ENCODE data around the gene MOK.
"Not testable (repeated sequence)": the region's sequence is repeated elsewhere in the genome, so short reads cannot be mapped to it uniquely, and the experiment has no call there.

The MOK gene, protein sequence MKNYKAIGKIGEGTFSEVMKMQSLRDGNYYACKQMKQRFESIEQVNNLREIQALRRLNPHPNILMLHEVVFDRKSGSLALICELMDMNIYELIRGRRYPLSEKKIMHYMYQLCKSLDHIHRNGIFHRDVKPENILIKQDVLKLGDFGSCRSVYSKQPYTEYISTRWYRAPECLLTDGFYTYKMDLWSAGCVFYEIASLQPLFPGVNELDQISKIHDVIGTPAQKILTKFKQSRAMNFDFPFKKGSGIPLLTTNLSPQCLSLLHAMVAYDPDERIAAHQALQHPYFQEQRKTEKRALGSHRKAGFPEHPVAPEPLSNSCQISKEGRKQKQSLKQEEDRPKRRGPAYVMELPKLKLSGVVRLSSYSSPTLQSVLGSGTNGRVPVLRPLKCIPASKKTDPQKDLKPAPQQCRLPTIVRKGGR

DNA sequence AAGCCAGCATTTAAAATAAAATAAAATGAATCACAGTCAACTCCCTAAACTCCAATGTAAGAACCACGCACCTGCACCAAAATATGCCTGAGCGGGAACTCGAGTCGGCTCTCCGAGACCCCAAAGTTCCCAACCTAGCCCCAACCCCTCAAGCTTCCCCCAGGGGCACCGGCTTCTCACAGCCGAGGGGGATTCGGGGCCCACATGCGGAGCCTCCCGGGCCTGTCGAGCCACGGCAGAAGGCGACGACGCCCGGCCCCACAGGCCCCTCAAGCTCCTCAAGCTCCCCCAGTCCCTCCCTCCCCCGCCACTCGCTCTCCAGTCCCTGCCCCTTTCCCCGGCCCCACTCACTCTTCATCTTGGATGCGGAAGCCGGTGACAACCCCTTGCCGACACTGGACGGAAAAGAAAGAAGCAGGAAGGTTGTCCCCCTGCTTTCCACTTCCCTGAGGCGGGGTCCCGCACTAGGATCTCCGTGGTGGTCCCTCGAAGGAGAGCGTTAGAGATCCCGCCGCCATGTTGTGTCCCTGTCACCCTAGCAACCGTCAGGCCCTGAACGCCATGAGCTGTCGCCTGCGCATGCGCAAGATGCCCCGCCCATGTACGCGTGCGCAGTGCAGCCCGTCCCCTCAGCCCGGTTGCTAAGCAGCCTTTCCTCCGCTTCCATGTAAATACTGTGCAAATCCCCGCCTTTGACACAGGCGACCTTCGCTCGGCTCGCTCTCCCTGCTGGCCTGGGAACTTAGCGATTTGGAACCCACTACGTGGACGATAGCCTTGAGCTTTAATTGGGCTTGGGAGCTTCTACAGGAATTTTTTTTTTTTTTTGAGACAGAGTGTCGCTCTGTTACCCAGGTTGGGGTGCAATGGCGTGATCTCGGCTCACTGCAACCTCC lies at the start of gene MOK:
Gene MOK (minus strand): TSS at position 554 of the 896 bp plus-strand sequence. CDS start 196 bp downstream, at position 358.
- H3K4me3 ChIP-seq (replicated peaks in 1 of 2; ENCODE audit: low read depth in 2 of 2, low read length in 2 of 2), result peak within 1 kb of the TSS; percentile 73 to 83
- DNase-seq (ENCODE audit: low read depth in 2 of 2), result peak; percentile 98 to 99
- TF ChIP-seq, protein P1, sequence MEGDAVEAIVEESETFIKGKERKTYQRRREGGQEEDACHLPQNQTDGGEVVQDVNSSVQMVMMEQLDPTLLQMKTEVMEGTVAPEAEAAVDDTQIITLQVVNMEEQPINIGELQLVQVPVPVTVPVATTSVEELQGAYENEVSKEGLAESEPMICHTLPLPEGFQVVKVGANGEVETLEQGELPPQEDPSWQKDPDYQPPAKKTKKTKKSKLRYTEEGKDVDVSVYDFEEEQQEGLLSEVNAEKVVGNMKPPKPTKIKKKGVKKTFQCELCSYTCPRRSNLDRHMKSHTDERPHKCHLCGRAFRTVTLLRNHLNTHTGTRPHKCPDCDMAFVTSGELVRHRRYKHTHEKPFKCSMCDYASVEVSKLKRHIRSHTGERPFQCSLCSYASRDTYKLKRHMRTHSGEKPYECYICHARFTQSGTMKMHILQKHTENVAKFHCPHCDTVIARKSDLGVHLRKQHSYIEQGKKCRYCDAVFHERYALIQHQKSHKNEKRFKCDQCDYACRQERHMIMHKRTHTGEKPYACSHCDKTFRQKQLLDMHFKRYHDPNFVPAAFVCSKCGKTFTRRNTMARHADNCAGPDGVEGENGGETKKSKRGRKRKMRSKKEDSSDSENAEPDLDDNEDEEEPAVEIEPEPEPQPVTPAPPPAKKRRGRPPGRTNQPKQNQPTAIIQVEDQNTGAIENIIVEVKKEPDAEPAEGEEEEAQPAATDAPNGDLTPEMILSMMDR (IDR thresholded peaks at IDR 0.05; ENCODE audit: low read depth, low read length), result no peak

DNA sequence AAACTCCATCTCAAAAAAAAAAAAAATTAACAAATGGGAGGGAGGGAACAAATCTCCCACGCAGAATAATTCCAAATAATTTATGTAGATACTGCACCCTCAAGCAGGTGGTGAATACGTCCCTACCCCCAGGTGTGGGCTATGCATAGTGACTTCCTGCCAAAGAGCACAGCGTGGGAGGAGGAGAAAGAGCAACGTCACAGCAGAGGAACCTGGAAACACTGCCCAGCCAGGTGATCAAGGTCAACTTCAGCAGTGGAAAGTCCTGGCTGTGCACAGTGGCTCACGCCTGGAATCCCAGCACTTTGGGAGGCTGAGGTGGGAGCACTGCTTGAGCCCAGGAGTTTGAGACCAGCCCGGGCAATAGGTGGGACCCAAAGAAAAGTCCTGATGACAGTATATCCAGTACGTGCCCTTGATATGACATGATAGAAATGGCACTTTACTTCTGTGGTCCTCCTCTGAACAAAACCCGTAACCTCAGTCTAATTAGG lies 48.2 kb upstream of the MOK start:
- TF ChIP-seq, protein P1 (IDR thresholded peaks at IDR 0.05; ENCODE audit: low read depth, low read length), result no peak
- no peak overlapping the region for H3K4me3 ChIP-seq (replicated peaks in 1 of 2; ENCODE audit: low read depth in 2 of 2, low read length in 2 of 2)
- no peak for DNase-seq (ENCODE audit: low read depth in 2 of 2)

DNA sequence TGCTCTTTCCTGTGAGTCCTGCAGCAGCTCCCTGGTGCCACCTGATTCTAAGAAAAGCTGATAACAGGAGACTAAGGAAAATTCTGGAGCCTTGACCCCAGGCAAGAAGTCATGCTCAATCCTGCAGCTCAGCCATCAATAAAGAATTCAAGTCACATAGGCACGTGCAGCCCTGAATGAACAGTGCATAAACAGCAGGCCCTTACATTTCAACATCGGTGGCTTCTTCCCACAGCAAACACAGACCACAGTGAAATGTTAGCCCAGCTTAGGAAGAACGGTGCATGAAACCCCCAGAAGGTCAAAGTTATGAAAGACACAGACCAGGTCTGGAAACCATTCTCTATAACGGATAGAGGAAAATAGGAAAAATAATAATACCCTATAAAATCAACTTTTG lies 47.2 kb upstream of the MOK start:
- no peak for DNase-seq (ENCODE audit: low read depth in 2 of 2)
- TF ChIP-seq, protein P1 (IDR thresholded peaks at IDR 0.05; ENCODE audit: low read depth, low read length), result no peak
- no peak overlapping the region for H3K4me3 ChIP-seq (replicated peaks in 1 of 2; ENCODE audit: low read depth in 2 of 2, low read length in 2 of 2)

DNA sequence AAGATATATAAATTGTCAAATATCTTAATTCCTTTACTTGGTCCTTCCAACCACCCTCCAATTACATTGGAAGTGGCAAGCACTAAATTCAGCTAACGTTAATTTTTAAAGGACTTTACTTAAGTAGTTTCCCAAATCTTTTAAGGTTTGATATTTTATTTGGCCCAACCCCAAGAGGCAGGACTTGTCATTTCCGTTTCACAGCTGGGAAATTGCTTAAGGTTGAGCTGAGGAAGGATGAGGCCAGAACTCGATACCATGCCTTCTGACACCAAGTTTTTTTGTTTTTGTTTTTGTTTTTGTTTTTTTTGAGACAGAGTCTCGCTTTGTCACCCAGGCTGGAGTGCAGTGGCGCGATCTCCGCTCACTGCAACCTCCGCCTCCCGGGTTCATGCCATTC lies 46.6 kb upstream of the MOK start:
- not testable (repeated sequence) for H3K4me3 ChIP-seq (replicated peaks in 1 of 2; ENCODE audit: low read depth in 2 of 2, low read length in 2 of 2)
- peak; percentile 75 to 83 for DNase-seq (ENCODE audit: low read depth in 2 of 2)

DNA sequence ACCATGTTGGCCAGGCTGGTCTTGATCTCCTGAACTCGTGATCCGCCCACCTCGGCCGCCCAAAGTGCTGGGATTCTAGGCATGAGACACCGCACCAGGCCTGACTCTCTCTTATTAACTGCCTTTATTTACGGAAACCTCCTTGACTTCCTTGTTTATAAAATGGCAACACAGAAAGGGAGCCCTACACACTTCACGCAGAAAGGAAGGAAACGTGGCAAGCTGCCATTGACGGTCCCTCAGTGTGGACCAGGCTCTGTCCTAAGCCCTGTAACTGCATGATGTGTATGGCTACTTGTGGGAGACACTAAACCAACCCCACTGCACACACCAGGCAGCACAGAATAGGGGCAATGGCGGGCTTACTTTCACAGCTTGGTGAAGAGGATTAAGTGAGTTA lies 46.1 kb upstream of the MOK start:
- no peak overlapping the region for H3K4me3 ChIP-seq (replicated peaks in 1 of 2; ENCODE audit: low read depth in 2 of 2, low read length in 2 of 2)
- TF ChIP-seq, protein P1 (IDR thresholded peaks at IDR 0.05; ENCODE audit: low read depth, low read length), result no peak
- DNase-seq (ENCODE audit: low read depth in 2 of 2), result no peak

DNA sequence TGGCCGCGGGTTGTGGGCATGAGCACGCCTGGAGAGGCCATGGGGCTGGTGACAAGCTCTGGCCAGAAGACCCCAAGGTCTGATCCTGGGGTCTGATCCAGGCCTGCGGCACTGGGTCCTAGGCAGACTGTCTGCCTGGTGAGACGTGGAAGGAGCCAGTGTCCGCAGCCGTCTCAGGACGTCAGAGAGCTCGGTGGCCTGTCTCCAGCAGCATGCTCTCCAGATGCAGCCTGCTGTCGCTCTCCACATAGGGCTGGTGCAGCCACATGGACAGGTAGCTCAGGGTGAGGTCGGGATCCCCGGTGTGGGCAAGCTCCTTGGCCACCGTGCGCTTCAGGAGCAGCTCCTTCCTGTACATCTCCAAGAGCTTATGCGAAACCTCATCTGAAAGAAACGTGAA lies 43.4 kb upstream of the MOK start:
- H3K4me3 ChIP-seq (replicated peaks in 1 of 2; ENCODE audit: low read depth in 2 of 2, low read length in 2 of 2), result no peak overlapping the region
- TF ChIP-seq, protein P1 (IDR thresholded peaks at IDR 0.05; ENCODE audit: low read depth, low read length), result no peak
- DNase-seq (ENCODE audit: low read depth in 2 of 2), result no peak

DNA sequence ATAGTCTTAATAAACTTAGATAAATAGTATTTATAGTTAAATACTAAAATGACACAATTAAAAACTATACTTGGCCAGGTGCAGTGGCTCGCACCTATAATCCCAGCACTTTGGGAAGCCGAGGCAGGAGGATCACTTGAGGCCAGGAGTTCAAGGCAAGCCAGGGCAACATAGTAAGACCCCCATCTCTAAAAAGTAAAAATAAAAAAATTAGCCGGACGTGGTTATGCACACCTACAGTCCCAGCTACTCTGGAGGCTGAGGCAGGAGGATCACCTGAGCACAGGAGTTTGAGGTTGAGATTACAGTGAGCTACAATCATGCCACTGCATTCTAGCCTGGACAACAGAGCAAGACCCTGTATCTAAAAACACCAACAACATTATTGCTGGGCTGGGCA lies 41.7 kb upstream of the MOK start:
- no peak overlapping the region for H3K4me3 ChIP-seq (replicated peaks in 1 of 2; ENCODE audit: low read depth in 2 of 2, low read length in 2 of 2)
- TF ChIP-seq, protein P1 (IDR thresholded peaks at IDR 0.05; ENCODE audit: low read depth, low read length), result no peak
- DNase-seq (ENCODE audit: low read depth in 2 of 2), result no peak

Data from cardiac fibroblast (primary cell).